ENCODE results near the gene PLA2G4A. TPM values are rescaled to one million over a fixed set of nuclear protein-coding genes. Genes with fewer than 3 reads are reported as not detected.

PLA2G4A gene
- total RNA-seq, 5 donors from 2014 or later (not counting 1 experiment from before 2014, with no cell fraction given): 0.35 TPM; not detected in 4

DNA sequence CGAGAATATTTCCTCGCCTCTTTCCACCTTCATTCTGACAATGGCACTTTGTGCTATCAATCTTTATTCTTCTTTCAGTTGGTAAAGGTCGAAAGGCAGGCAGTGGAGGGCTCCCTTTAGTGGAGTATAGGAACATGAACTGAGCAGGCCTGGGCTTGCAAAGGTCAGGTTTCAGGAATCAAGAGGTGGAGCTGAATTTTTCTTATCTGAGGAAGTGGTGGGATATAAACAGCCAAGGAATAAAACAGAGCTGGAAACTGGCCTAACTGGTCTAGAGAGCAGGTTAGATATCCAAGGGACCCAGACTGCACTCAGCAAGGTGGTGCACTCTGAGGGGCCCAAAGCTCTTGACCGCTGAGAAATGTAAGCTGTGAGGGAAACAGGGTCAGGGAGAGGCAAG is 99.1 kb downstream of the PLA2G4A start:
- Histone ChIP-seq H3K27ac (ENCODE audit: low read length) (no peak overlapping the region), H3K36me3 (ENCODE audit: control insufficient read depth in 2 of 2, extremely low read depth in 1 of 2, insufficient read depth in 1 of 2, low read length in 1 of 2) (no peaks in the 10 kb centered on the region), H3K4me1 (ENCODE audit: control insufficient read depth in 1 of 2, extremely low read depth in 1 of 2, insufficient read depth in 2 of 2, low read length in 2 of 2) (no peaks in the 10 kb centered on the region), H3K27me3 (replicated peaks in 1 of 2; ENCODE audit: control insufficient read depth in 2 of 2, extremely low read depth in 1 of 2, insufficient read depth in 2 of 2, low read length in 1 of 2) (no peaks in the 10 kb centered on the region), H3K9me3 (no peaks in the 10 kb centered on the region), H3K4me3 (ENCODE audit: control insufficient read depth in 1 of 2, extremely low read depth in 1 of 2, low read length in 1 of 2) (no peak overlapping the region)
- no peaks in the 10 kb centered on the region for H3K27me3 Mint-ChIP-seq
- peaks cover 0 to 6% (median 0%) of the 10 kb centered on the region in 3 donors for H3K9me3 Mint-ChIP-seq
- no peak overlapping the region for H3K27ac Mint-ChIP-seq
- no peaks in the 10 kb centered on the region for H3K36me3 Mint-ChIP-seq
- ATAC-seq (replicated peaks in 1 of 4) (no peak), DNase-seq (no peak)
- H3K4me1 Mint-ChIP-seq: no peaks in the 10 kb centered on the region
- 79% methylated on average over 2 of the region's 4 CpGs for WGBS (ENCODE audit: insufficient coverage)
- POLR2A ChIA-PET: no interaction called here
- CTCF ChIA-PET: no interaction called here
- H3K4me3 Mint-ChIP-seq: no peak overlapping the region

DNA sequence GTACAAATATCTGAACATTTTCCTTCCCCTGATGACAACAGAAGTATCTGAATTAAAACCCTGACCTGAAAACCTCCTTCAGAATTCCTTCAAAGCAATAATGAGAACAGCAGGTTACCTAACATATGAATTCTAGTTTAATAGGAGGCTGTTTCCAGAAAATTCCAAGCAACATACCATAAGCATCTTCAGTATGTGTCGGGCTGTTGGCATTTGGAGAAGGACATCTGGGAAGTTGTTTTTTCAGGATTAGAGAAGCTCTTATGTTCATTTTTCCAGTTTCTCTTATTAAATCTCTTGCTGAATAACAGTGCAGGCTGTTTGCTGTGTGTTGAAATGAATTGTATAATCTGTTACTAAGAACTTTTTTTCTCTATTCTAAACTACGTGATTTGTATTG is 101.5 kb downstream of the PLA2G4A start:
- H3K9me3 Mint-ChIP-seq: peaks cover 0 to 3% (median 0%) of the 10 kb centered on the region in 3 donors
- POLR2A ChIA-PET: no interaction called here
- Histone ChIP-seq H3K4me1 (ENCODE audit: control insufficient read depth in 1 of 2, extremely low read depth in 1 of 2, insufficient read depth in 2 of 2, low read length in 2 of 2) (no peaks in the 10 kb centered on the region), H3K9me3 (no peaks in the 10 kb centered on the region), H3K4me3 (ENCODE audit: control insufficient read depth in 1 of 2, extremely low read depth in 1 of 2, low read length in 1 of 2) (no peak overlapping the region), H3K27me3 (replicated peaks in 1 of 2; ENCODE audit: control insufficient read depth in 2 of 2, extremely low read depth in 1 of 2, insufficient read depth in 2 of 2, low read length in 1 of 2) (no peaks in the 10 kb centered on the region), H3K36me3 (ENCODE audit: control insufficient read depth in 2 of 2, extremely low read depth in 1 of 2, insufficient read depth in 1 of 2, low read length in 1 of 2) (no peaks in the 10 kb centered on the region), H3K27ac (ENCODE audit: low read length) (no peak overlapping the region)
- no peaks in the 10 kb centered on the region for H3K36me3 Mint-ChIP-seq
- WGBS (ENCODE audit: insufficient coverage): no CpG with 5 or more reads among the region's 2 CpGs
- no peak overlapping the region for H3K4me3 Mint-ChIP-seq
- no peaks in the 10 kb centered on the region for H3K4me1 Mint-ChIP-seq
- no peaks in the 10 kb centered on the region for H3K27me3 Mint-ChIP-seq
- no peak overlapping the region for H3K27ac Mint-ChIP-seq
- CTCF ChIA-PET: interaction anchor here in 1 of 2 donors (0.6 kb wide), 1 partner anchor 58 kb away, joined by 3 read pairs; no protein-coding TSS in a partner anchor
- ATAC-seq (replicated peaks in 1 of 4) (no peak), DNase-seq (no peak)

- Histone ChIP-seq H3K4me3 (ENCODE audit: control insufficient read depth in 1 of 2, extremely low read depth in 1 of 2, low read length in 1 of 2) (no peak overlapping the region), H3K9me3 (no peaks in the 10 kb centered on the region), H3K27me3 (replicated peaks in 1 of 2; ENCODE audit: control insufficient read depth in 2 of 2, extremely low read depth in 1 of 2, insufficient read depth in 2 of 2, low read length in 1 of 2) (no peaks in the 10 kb centered on the region), H3K4me1 (ENCODE audit: control insufficient read depth in 1 of 2, extremely low read depth in 1 of 2, insufficient read depth in 2 of 2, low read length in 2 of 2) (no peaks in the 10 kb centered on the region), H3K36me3 (ENCODE audit: control insufficient read depth in 2 of 2, extremely low read depth in 1 of 2, insufficient read depth in 1 of 2, low read length in 1 of 2) (no peaks in the 10 kb centered on the region), H3K27ac (ENCODE audit: low read length) (no peak overlapping the region)
- POLR2A ChIA-PET: no interaction called here
- H3K36me3 Mint-ChIP-seq: no peaks in the 10 kb centered on the region
- ATAC-seq (replicated peaks in 1 of 4): no peak
- H3K4me1 Mint-ChIP-seq: no peaks in the 10 kb centered on the region
- H3K27ac Mint-ChIP-seq: no peak overlapping the region
- no peaks in the 10 kb centered on the region for H3K27me3 Mint-ChIP-seq
- CTCF ChIA-PET: no interaction called here
- no CpG with 5 or more reads among the region's 3 CpGs for WGBS (ENCODE audit: insufficient coverage)
- no peak for DNase-seq
- no peak overlapping the region for H3K4me3 Mint-ChIP-seq
- no peaks in the 10 kb centered on the region for H3K9me3 Mint-ChIP-seq
Measured at GRCh38 chr1:186937016-186937670, 108.4 kb downstream of the PLA2G4A start.

- no peak overlapping the region for H3K27ac ChIP-seq (ENCODE audit: low read length)
- Mint-ChIP-seq H3K36me3 (no peaks in the 10 kb centered on the region), H3K4me3 (no peak overlapping the region), H3K9me3 (no peaks in the 10 kb centered on the region), H3K4me1 (no peaks in the 10 kb centered on the region), H3K27me3 (no peaks in the 10 kb centered on the region), H3K27ac (no peak overlapping the region)
- ATAC-seq (replicated peaks in 1 of 4): no peak
- 76% methylated on average over 6 of the region's 8 CpGs for WGBS (ENCODE audit: insufficient coverage)
- no peaks in the 10 kb centered on the region for H3K27me3 ChIP-seq (replicated peaks in 1 of 2; ENCODE audit: control insufficient read depth in 2 of 2, extremely low read depth in 1 of 2, insufficient read depth in 2 of 2, low read length in 1 of 2)
- H3K36me3 ChIP-seq (ENCODE audit: control insufficient read depth in 2 of 2, extremely low read depth in 1 of 2, insufficient read depth in 1 of 2, low read length in 1 of 2): no peaks in the 10 kb centered on the region
- POLR2A ChIA-PET: no interaction called here
- no peaks in the 10 kb centered on the region for H3K9me3 ChIP-seq
- DNase-seq: no peak
- no peak overlapping the region for H3K4me3 ChIP-seq (ENCODE audit: control insufficient read depth in 1 of 2, extremely low read depth in 1 of 2, low read length in 1 of 2)
- CTCF ChIA-PET: no interaction called here
- H3K4me1 ChIP-seq (ENCODE audit: control insufficient read depth in 1 of 2, extremely low read depth in 1 of 2, insufficient read depth in 2 of 2, low read length in 2 of 2): no peaks in the 10 kb centered on the region
Measured at GRCh38 chr1:186943891-186944686, 115.3 kb downstream of the PLA2G4A start.

- 80% methylated on average over 4 of the region's 4 CpGs for WGBS (ENCODE audit: insufficient coverage)
Measured at GRCh38 chr1:186945146-186945545, 116.4 kb downstream of the PLA2G4A start.

DNA sequence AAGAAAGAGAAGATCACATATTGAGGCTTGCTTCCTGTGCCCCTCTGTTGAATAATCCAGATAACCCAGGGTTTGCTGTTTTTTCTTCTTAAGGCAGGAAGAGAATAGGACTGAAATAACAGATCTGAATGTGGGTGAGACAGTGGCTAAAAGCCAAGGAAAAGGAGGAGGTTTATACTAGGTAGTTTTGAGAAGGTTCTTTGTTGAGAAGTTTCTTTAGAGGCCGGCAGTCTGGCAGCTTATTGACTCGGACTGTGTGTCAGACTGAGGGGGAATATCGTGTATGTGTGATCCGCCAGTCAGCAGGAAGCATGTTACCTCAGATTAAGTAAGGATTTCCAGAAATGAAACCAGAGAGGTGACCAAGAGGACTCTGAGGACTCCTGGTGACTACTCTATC is 119.8 kb downstream of the PLA2G4A start:
- no peaks in the 10 kb centered on the region for H3K27me3 Mint-ChIP-seq
- no peaks in the 10 kb centered on the region for H3K4me1 Mint-ChIP-seq
- no peaks in the 10 kb centered on the region for H3K9me3 ChIP-seq
- no peaks in the 10 kb centered on the region for H3K4me1 ChIP-seq (ENCODE audit: control insufficient read depth in 1 of 2, extremely low read depth in 1 of 2, insufficient read depth in 2 of 2, low read length in 2 of 2)
- H3K36me3 Mint-ChIP-seq: no peaks in the 10 kb centered on the region
- 80% methylated on average over 4 of the region's 4 CpGs for WGBS (ENCODE audit: insufficient coverage)
- H3K9me3 Mint-ChIP-seq: no peaks in the 10 kb centered on the region
- POLR2A ChIA-PET: no interaction called here
- H3K27ac Mint-ChIP-seq: no peak overlapping the region
- no peak overlapping the region for H3K4me3 ChIP-seq (ENCODE audit: control insufficient read depth in 1 of 2, extremely low read depth in 1 of 2, low read length in 1 of 2)
- H3K36me3 ChIP-seq (ENCODE audit: control insufficient read depth in 2 of 2, extremely low read depth in 1 of 2, insufficient read depth in 1 of 2, low read length in 1 of 2): no peaks in the 10 kb centered on the region
- CTCF ChIA-PET: no interaction called here
- ATAC-seq (replicated peaks in 1 of 4): no peak
- H3K4me3 Mint-ChIP-seq: no peak overlapping the region
- DNase-seq: no peak
- H3K27me3 ChIP-seq (replicated peaks in 1 of 2; ENCODE audit: control insufficient read depth in 2 of 2, extremely low read depth in 1 of 2, insufficient read depth in 2 of 2, low read length in 1 of 2): no peaks in the 10 kb centered on the region
- no peak overlapping the region for H3K27ac ChIP-seq (ENCODE audit: low read length)

More at GRCh38 chr1:186945146-186945545, 116.4 kb downstream of the PLA2G4A start:
- no peaks in the 10 kb centered on the region for H3K27me3 ChIP-seq (replicated peaks in 1 of 2; ENCODE audit: control insufficient read depth in 2 of 2, extremely low read depth in 1 of 2, insufficient read depth in 2 of 2, low read length in 1 of 2)
- POLR2A ChIA-PET: no interaction called here
- no peak for ATAC-seq (replicated peaks in 1 of 4)
- Mint-ChIP-seq H3K9me3 (no peaks in the 10 kb centered on the region), H3K4me1 (no peaks in the 10 kb centered on the region), H3K27me3 (no peaks in the 10 kb centered on the region), H3K36me3 (no peaks in the 10 kb centered on the region), H3K27ac (no peak overlapping the region), H3K4me3 (no peak overlapping the region)
- no peaks in the 10 kb centered on the region for H3K36me3 ChIP-seq (ENCODE audit: control insufficient read depth in 2 of 2, extremely low read depth in 1 of 2, insufficient read depth in 1 of 2, low read length in 1 of 2)
- H3K27ac ChIP-seq (ENCODE audit: low read length): no peak overlapping the region
- no peaks in the 10 kb centered on the region for H3K9me3 ChIP-seq
- no peaks in the 10 kb centered on the region for H3K4me1 ChIP-seq (ENCODE audit: control insufficient read depth in 1 of 2, extremely low read depth in 1 of 2, insufficient read depth in 2 of 2, low read length in 2 of 2)
- no peak overlapping the region for H3K4me3 ChIP-seq (ENCODE audit: control insufficient read depth in 1 of 2, extremely low read depth in 1 of 2, low read length in 1 of 2)
- no peak for DNase-seq
- CTCF ChIA-PET: no interaction called here

All from T-cell (primary cell).